HEK293 (cell line): Measurements from ENCODE around the gene ETV7.
A peak's percentile ranks its signal among the peaks of the same experiment; 100 is the strongest.

Experiments
- CTCF ChIA-PET: fragments of 350-600 bp; formaldehyde crosslinking; extraction: SDS; loops from one replicate; lab custom pipeline; 2021; ENCODE audit warnings: antibody characterized with exemption; lab: Yijun Ruan, JAX
- POLR2A ChIA-PET: fragments of 300-600 bp; formaldehyde crosslinking; extraction: SDS; loops from one replicate; lab custom pipeline; 2020; ENCODE audit warnings: antibody characterized with exemption, inconsistent platforms; lab: Yijun Ruan, JAX
- H3K27ac ChIP-seq: fragments of 200-500 bp; sonication (Bioruptor generic); 2 replicates; pipeline ENCODE4 v1.5.1; 2014; ENCODE audit warnings: low read depth, low read length, control low read depth, inconsistent platforms; ENCODE audit errors: extremely low read depth
- H3K36me3 ChIP-seq, 2 experiments: fragments of 200-500 bp in 1 of 2; sonication (Bioruptor generic) in 1 of 2; 1 replicate in 1 of 2; 2 replicates in 1 of 2; pipeline ENCODE4 v1.5.1; 2014 to 2017; ENCODE audit warnings: inconsistent platforms in 2 of 2, low read length in 2 of 2; ENCODE audit not compliant: control insufficient read depth in 2 of 2, insufficient read depth in 1 of 2
- H3K4me1 ChIP-seq: fragments of 200-500 bp; sonication (Bioruptor generic); 2 replicates; pipeline ENCODE4 v1.5.1; 2014; ENCODE audit warnings: mild to moderate bottlenecking, low read length, inconsistent platforms; ENCODE audit not compliant: control insufficient read depth, insufficient read depth
- H3K4me3 ChIP-seq: 2 replicates; pipeline ENCODE4 v1.5.1; 2011; ENCODE audit warnings: low read depth, mild to moderate bottlenecking, control low read depth, low read length, moderate library complexity
- H3K9me3 ChIP-seq: fragments of 200-500 bp; sonication (Bioruptor generic); 2 replicates; pipeline ENCODE4 v1.5.1; 2014; ENCODE audit warnings: low read depth, low read length, inconsistent platforms; ENCODE audit not compliant: control insufficient read depth, insufficient read depth
- GLI2 ChIP-seq: fragments of 450-650 bp; formaldehyde crosslinking; IDR thresholded peaks from 2 replicates; pipeline ENCODE4; 2017; ENCODE audit warnings: missing biosample characterization, missing genetic modification characterization, low read depth, borderline replicate concordance
- GLI4 ChIP-seq: fragments of 450-650 bp; formaldehyde crosslinking; IDR thresholded peaks from 2 replicates; pipeline ENCODE4 v1.5.1; 2016; ENCODE audit warnings: missing biosample characterization, missing genetic modification characterization
- KLF16 ChIP-seq: fragments of 450-650 bp; formaldehyde crosslinking; IDR thresholded peaks from 2 replicates; pipeline ENCODE4 v1.5.1; 2017; ENCODE audit warnings: missing biosample characterization, missing genetic modification characterization
- REST ChIP-seq: fragments of 450-650 bp; formaldehyde crosslinking; IDR thresholded peaks from 2 replicates; pipeline ENCODE4 v1.5.1; 2016; ENCODE audit warnings: missing biosample characterization, missing genetic modification characterization
- SCRT1 ChIP-seq: fragments of 450-650 bp; formaldehyde crosslinking; IDR thresholded peaks from 2 replicates; pipeline ENCODE4 v1.5.1; 2016; ENCODE audit warnings: missing biosample characterization, missing genetic modification characterization, borderline replicate concordance
- SCRT2 ChIP-seq: fragments of 450-650 bp; formaldehyde crosslinking; IDR thresholded peaks from 2 replicates; pipeline ENCODE4 v1.5.1; 2016; ENCODE audit warnings: missing biosample characterization, missing genetic modification characterization
- TCF7L2 ChIP-seq: IDR thresholded peaks from 2 replicates; pipeline ENCODE4 v1.6.1; 2011; ENCODE audit warnings: low read depth, mild to moderate bottlenecking, inconsistent platforms, low read length, moderate library complexity, borderline replicate concordance
- ZBTB21 ChIP-seq: fragments of 450-650 bp; formaldehyde crosslinking; IDR thresholded peaks from 2 replicates; pipeline ENCODE4 v1.5.1; 2017; ENCODE audit warnings: missing biosample characterization, missing genetic modification characterization
- ZBTB44 ChIP-seq: fragments of 450-650 bp; IDR thresholded peaks from 2 replicates; pipeline ENCODE4 v1.5.1; 2018; ENCODE audit warnings: missing biosample characterization, mild to moderate bottlenecking, missing genetic modification characterization
- ZIC2 ChIP-seq: fragments of 450-650 bp; formaldehyde crosslinking; IDR thresholded peaks from 2 replicates; pipeline ENCODE4 v1.5.1; 2016; ENCODE audit warnings: missing biosample characterization, missing genetic modification characterization
- ZNF391 ChIP-seq: fragments of 450-650 bp; formaldehyde crosslinking; IDR thresholded peaks from 2 replicates; pipeline ENCODE4 v1.5.1; 2016; ENCODE audit warnings: low read depth, missing biosample characterization, missing genetic modification characterization, borderline replicate concordance
- ZNF513 ChIP-seq: fragments of 450-650 bp; IDR thresholded peaks from 2 replicates; pipeline ENCODE4 v1.5.1; 2018; ENCODE audit warnings: missing biosample characterization, missing genetic modification characterization
- ZNF561 ChIP-seq: fragments of 450-650 bp; IDR thresholded peaks from 2 replicates; pipeline ENCODE4 v1.5.1; 2018; ENCODE audit warnings: missing biosample characterization, missing genetic modification characterization, borderline replicate concordance
- ZNF623 ChIP-seq: fragments of 450-650 bp; formaldehyde crosslinking; IDR thresholded peaks from 2 replicates; pipeline ENCODE4 v1.5.1; 2016; ENCODE audit warnings: missing biosample characterization, missing genetic modification characterization
- ZNF629 ChIP-seq: fragments of 450-650 bp; formaldehyde crosslinking; IDR thresholded peaks from 2 replicates; pipeline ENCODE4 v1.5.1; 2017; ENCODE audit warnings: missing biosample characterization, missing genetic modification characterization
- ZNF664 ChIP-seq: fragments of 450-650 bp; formaldehyde crosslinking; IDR thresholded peaks from 2 replicates; pipeline ENCODE4 v1.5.1; 2016; ENCODE audit warnings: missing biosample characterization, missing genetic modification characterization
- ZNF837 ChIP-seq: fragments of 450-650 bp; formaldehyde crosslinking; IDR thresholded peaks from 2 replicates; pipeline ENCODE4 v1.5.1; 2016; ENCODE audit warnings: missing biosample characterization, missing genetic modification characterization
- ZNF843 ChIP-seq: fragments of 450-650 bp; formaldehyde crosslinking; IDR thresholded peaks from 2 replicates; pipeline ENCODE4 v1.5.1; 2016; ENCODE audit warnings: missing biosample characterization, missing genetic modification characterization

ETV7 gene

GRCh38 chr6:36376742-36377141 is 10.7 kb downstream of the ETV7 start:
- H3K4me1 ChIP-seq = no peaks in the 10 kb centered on the region
- POLR2A ChIA-PET = no interaction called here
- TF ChIP-seq ZBTB21 (tag by site-specific recombination) (no peak), ZNF843 (tag by site-specific recombination) (no peak), ZNF391 (tag by site-specific recombination) (no peak), KLF16 (tag by site-specific recombination) (no peak), ZNF561 (tag by site-specific recombination) (no peak), ZNF629 (tag by site-specific recombination) (no peak), ZIC2 (tag by site-specific recombination) (no peak), ZNF623 (no peak)
- TF ChIP-seq, all 188 proteins: peak for 0
- Histone ChIP-seq H3K36me3 (no peaks in the 10 kb centered on the region), H3K9me3 (no peaks in the 10 kb centered on the region), H3K4me3 (no peak overlapping the region), H3K27ac (no peak overlapping the region)
- CTCF ChIA-PET = interaction anchor here (0.7 kb wide), 1 partner anchor 16 kb away, joined by 3 read pairs; no protein-coding TSS in a partner anchor

GRCh38 chr6:36376183-36376582 is 11.3 kb downstream of the ETV7 start:
- TF ChIP-seq TCF7L2 = no peak
- TF ChIP-seq SCRT1 (tag by site-specific recombination) = peak; percentile 86
- no peak for TF ChIP-seq GLI4
- peak; percentile 35; the same call in 1 of the 2 replicates for TF ChIP-seq ZNF664 (tag by site-specific recombination)
- TF ChIP-seq ZNF513 (tag by site-specific recombination) = no peak
- TF ChIP-seq REST = peak; percentile 50; the same call in 1 of the 2 replicates
- peak; percentile 93 for TF ChIP-seq SCRT2 (tag by site-specific recombination)
- TF ChIP-seq ZNF837 = no peak
- no peak for TF ChIP-seq ZBTB44
- no peak for TF ChIP-seq GLI2 (tag by site-specific recombination)
- H3K4me3 ChIP-seq = no peak overlapping the region
- H3K4me1 ChIP-seq = no peaks in the 10 kb centered on the region
- no peak overlapping the region for H3K27ac ChIP-seq
- H3K36me3 ChIP-seq = no peaks in the 10 kb centered on the region
- no peaks in the 10 kb centered on the region for H3K9me3 ChIP-seq
- CTCF ChIA-PET = no interaction called here
- POLR2A ChIA-PET = no interaction called here
